ENCODE data around the gene NFAT5.
"Not testable (repeated sequence)": the region's sequence is repeated elsewhere in the genome, so short reads cannot be mapped to it uniquely, and the experiment has no call there.

Gene NFAT5, protein sequence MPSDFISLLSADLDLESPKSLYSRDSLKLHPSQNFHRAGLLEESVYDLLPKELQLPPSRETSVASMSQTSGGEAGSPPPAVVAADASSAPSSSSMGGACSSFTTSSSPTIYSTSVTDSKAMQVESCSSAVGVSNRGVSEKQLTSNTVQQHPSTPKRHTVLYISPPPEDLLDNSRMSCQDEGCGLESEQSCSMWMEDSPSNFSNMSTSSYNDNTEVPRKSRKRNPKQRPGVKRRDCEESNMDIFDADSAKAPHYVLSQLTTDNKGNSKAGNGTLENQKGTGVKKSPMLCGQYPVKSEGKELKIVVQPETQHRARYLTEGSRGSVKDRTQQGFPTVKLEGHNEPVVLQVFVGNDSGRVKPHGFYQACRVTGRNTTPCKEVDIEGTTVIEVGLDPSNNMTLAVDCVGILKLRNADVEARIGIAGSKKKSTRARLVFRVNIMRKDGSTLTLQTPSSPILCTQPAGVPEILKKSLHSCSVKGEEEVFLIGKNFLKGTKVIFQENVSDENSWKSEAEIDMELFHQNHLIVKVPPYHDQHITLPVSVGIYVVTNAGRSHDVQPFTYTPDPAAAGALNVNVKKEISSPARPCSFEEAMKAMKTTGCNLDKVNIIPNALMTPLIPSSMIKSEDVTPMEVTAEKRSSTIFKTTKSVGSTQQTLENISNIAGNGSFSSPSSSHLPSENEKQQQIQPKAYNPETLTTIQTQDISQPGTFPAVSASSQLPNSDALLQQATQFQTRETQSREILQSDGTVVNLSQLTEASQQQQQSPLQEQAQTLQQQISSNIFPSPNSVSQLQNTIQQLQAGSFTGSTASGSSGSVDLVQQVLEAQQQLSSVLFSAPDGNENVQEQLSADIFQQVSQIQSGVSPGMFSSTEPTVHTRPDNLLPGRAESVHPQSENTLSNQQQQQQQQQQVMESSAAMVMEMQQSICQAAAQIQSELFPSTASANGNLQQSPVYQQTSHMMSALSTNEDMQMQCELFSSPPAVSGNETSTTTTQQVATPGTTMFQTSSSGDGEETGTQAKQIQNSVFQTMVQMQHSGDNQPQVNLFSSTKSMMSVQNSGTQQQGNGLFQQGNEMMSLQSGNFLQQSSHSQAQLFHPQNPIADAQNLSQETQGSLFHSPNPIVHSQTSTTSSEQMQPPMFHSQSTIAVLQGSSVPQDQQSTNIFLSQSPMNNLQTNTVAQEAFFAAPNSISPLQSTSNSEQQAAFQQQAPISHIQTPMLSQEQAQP (N-terminal part only)

GRCh38 chr16:69565671-69566239 lies at the start of gene NFAT5:
NFAT5 (plus strand) TSS chr16:69565966; CDS start chr16:69566302, 336 bp downstream.
- peak; percentile 86 for DNase-seq

DNA sequence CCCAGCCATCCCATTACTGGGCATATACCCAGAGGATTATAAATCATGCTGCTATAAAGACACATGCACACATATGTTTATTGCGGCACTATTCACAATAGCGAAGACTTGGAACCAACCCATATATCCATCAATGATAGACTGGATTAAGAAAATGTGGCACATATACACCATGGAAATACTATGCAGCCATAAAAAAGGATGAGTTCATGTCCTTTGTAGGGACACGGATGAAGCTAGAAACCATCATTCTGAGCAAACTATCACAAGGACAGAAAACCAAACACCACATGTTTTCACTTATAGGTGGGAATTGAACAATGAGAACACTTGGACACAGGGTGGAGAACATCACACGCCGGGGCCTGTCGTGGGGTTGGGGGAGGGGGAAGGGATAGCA lies 47.9 kb upstream of the NFAT5 start:
- DNase-seq, result not testable (repeated sequence)

DNA sequence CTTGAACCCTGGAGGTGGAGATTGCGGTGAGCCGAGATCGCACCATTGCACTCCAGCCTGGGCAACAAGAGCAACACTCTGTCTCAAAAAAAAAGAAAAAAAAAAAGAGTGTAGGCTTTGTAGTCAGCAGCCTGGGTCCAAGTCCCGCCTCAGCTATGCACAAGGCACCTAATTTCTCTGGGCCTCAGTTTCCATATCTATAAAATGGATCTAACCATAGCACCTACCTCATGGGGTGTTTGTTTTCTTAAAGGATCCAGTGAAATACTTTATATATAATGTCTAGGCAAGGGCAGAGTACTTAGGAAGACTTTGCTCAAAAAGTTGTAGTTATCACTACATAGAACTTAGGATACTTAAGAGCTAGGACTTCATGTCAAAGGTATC lies 45.4 kb upstream of the NFAT5 start:
- DNase-seq, result no peak

DNA sequence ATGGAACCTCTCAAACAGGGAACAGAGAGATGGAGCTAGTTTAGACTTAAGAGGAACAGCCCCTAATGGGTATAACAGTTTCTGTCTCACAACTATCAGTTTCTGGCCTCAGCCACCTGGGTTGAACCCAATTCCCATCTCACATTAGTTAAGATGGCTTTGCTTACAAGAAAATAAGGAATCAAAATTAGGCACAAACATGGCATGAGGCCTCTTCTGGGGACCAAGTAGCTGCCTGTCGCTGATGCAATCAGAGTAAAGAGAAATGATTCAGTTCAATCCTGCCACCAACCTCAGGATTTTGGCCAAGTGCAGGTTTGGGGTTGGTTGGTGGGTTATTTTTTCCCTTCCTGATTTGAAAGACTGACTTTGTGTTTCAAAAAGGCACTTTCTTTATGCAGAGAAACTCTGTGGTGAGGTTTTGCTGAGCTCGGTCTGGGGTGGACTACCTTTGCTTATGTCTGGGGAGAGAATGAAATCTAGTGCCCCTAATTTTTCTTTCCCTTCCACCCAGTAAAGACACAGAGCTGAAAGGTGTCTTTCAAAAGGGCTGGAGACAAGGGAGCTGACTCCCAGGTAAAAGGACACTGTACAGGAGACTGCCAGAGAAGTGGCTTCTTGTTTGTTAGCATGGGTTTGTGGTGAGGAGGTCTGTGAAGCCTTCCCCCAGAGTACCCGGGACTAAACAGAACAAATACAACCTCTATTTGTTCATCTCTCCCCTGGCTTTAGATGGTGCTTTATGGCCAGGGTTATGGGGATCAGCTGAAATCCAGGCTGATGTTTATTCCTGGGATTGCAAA lies 44.8 kb upstream of the NFAT5 start:
- no peak for DNase-seq

DNA sequence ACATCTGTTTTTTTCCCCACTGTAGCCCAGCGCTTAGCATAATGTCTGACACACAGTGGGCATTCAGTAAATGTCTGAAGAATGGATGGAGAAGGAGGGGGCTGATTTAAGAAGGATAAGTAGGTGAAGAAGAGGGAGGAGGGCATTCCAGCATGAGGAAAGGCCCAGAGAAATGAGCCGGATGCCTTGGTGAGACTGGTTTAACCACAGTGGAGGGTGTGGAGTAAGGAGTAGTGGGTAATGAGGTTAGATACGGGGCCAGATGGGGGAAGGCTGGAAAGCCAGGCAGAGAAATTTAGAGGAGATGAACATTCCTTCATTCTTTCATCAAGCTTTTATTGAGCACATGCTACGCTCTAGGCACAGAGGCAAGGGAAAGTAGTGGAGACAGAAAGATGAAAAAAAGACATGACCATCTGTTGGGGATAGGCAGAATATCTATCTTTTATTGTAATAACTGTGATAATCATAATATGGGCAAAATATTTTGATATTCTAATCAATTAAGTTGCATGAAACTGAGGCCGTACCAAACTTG lies 43.7 kb upstream of the NFAT5 start:
- no peak for DNase-seq

GRCh38 chr16:69522732-69523404 lies 42.9 kb upstream of the NFAT5 start:
- DNase-seq, result no peak

GRCh38 chr16:69523566-69524305 lies 42.0 kb upstream of the NFAT5 start:
- no peak for DNase-seq

DNA sequence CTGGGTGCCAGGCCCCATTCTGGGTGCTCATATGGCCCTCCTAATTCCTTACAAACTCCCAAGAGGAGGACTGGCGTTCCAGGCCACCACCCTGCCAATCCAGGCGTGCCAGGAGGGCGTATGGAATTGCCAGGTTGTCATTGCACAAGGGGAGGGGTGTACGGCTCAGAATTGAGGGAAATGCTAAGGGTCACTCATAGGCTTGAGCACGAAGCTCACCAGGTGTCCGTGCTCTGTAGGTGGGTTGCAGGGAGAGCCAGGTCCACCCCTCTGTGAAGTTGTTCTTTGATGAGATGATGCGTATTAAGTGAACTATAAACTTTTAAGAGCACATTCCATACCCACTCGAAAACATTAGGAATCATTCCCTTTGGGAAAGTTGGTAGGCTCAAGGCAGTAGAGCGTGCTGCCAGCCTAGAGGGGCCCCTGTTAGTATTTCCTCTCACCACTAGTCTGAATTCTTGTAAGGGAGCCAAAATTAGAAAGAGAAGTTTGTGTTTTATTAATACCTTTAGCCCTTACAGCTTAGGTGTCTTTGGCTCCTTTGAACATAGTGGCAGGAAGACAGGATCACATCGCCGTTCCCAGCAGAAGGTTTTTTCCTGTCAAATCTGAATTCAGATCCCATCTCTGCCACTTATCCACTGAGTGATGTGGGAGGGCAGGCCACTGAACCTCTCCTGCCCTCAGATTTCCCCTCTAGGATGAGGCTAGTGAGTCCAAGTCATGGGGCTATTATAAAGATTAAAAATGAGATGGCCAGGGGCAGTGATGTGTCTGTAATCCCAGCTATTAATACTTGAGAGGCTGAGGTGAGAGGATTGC lies 38.7 kb upstream of the NFAT5 start:
- no peak for DNase-seq

- DNase-seq, result no peak
Measured at GRCh38 chr16:69531988-69532387, 33.8 kb upstream of the NFAT5 start.

DNA sequence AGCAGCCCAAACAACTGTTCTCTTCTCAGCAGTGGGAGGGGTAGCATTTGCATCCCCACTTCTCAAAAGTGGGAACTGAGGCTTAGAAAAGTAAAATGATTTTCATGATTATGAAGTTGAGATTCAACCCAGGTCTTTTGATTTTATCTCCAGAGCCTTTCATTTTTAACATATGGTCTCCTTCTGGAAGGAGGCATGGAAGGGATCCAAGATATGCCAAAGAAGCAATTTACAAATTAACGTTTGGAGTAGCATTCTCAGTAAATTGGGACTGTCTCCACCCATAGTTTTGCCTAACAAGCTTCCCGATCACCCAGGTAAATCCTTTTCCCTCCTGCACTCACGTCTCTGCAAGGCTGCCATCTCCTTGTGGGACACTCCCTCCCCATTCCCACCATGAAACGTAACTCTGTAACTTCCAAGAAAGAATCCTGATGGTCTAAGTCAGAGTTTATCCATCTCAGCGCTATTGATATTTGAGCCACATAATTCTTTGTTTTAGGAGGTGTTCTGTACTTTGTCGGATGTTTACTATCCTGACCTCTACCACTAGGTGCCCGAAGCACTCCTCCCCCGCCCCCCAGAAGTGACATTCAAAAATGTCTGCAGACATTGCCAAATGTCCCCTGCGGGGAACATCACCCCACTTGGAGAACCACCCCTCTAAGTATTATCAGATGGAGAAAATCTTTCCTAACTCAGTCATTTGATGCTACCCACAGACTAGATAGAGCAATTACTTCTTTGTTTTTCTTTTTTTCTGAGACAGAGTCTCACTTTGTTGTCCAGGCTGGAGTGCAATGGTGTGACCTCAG lies 32.9 kb upstream of the NFAT5 start:
- DNase-seq, result no peak

- no peak for DNase-seq
Measured at GRCh38 chr16:69534720-69535119, 31.0 kb upstream of the NFAT5 start.

DNA sequence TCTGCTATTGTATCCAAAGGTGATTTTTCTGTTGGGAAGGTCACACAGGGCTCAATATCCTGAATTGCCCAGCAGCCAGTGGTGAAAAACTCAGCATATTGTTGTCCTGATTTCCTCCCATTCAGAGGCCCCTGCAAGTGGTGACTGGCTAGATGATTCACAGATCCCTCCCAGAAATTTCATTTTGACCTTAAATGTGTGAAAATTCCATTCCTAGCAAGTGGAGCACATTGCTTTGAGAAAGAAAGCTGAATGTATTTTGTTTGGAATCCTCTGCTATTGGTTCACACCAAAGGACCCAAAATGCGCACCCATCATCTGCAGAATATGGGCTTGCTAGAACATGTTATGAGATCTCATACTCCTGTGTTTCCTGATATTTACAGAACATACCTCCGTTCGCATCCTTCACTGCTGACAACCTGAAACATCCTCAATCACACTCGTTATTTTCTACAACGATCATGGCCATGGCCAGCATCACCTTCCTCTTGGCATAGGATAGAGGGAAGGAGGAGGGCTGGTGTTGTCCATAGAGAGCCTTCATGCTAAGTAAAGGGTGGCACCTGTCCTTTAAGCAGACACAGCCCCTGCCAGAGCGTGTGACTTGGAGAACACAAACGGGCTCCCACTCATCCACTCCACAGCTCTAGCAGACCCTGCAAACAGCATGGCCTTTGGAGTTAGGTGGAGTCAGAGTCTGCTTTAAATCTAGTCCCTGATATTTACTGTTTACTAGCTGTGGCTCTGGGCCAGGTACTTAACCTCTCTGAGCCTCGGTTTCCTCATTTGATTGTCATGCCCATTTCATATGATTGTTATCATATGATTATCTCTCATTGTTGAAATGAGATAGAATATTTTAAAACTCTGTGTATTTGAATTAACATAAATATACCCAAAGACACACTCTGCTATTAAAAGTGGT lies 30.4 kb upstream of the NFAT5 start:
- no peak for DNase-seq

DNA sequence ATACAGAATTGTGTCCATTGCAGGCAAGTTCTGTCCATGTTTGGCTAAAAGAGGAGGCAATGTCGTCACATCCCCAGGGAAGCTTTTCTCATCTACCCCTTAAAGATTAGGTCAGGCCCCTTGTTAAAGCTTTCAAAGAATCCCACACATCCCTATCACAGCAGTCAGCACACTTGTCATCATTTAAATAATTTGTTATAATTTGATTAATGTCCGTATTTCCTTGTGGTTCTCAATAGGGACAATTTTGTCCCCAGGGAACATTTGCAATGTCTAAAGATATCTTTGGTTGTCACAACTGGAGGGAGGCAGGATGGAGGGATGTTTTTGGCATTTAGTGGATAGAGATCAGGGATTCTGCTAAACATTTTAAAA lies 28.1 kb upstream of the NFAT5 start:
- DNase-seq, result no peak

- no peak for DNase-seq
Measured at GRCh38 chr16:69538808-69539207, 27.0 kb upstream of the NFAT5 start.

DNA sequence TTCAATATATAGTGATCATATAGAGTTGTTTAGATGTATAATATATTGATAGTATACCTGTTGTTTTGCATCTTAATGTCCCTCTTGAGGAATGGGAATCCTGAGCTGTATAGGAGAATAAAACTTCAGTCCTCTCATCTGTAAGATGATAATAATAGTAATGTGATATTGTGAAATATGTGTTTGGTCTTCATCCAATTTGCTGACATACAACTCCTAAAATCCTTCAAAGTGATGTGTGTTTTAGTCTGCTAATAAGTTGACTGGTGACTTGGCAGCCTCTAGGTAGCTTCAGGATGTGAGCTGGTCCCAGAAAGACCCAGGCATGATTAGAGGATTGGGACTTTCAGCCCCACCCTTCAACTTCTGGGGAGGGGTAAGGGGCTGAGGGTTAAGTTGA lies 22.8 kb upstream of the NFAT5 start:
- no peak for DNase-seq

- DNase-seq, result no peak
Measured at GRCh38 chr16:69544088-69544487, 21.7 kb upstream of the NFAT5 start.

DNA sequence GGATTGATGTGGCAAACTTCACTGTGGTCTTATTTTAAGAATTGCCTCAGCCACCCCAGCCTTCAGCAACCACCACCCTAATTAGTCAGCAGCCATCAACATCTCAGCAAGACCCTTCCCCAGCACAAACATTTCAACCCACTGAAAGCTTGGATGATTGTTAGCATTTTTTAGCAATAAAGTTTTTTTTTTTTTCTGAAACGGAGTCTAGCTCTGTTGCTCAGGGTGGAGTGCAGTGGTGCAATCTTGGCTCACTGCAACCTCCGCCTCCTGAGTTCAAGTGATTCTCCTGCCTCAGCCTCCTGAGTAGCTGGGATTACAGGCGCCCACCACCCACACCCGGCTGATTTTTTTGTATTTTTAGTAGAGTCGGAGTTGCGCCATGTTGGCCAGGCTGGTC lies 19.1 kb upstream of the NFAT5 start:
- not testable (repeated sequence) for DNase-seq
